HG03060 (cell line): ENCODE results near the gene SHANK1.

ENCODE experiments used
- ATAC-seq: cut with Tn5 transposase; IDR thresholded peaks from one replicate; pipeline ENCODE4 v1.9.1; 2021; ENCODE audit warnings: low read depth, moderate number of reproducible peaks; ENCODE audit not compliant: unreplicated experiment

SHANK1 gene

GRCh38 chr19:50662651-50663481 lies 56.7 kb downstream of the SHANK1 start:
- no peak for ATAC-seq

- ATAC-seq, result no peak
Observed at GRCh38 chr19:50661766-50662650, 57.6 kb downstream of the SHANK1 start.

DNA sequence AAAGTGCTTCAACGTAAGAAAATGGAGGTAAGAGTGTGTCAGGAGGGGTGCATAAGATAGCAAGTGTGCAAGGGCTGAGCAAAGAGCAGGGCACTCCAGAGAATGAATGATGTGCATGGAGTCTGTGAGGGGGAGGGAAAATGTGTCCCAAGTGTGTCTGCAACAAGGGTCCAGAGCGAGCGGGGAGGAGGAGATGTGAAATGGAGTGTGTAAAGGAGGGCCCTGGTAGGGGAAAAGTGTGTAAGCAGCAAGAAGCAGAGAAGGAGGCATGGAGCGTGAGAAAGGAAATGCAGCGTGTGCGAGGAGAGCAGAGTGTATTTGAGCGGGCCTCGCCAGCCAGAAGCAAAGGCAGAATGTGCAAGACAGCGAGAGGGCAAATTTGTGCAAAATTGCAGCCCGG lies 58.6 kb downstream of the SHANK1 start:
- ATAC-seq, result no peak

GRCh38 chr19:50660088-50660366 lies 59.6 kb downstream of the SHANK1 start:
- ATAC-seq, result no peak

- no peak for ATAC-seq
Observed at GRCh38 chr19:50659318-50660087, 60.1 kb downstream of the SHANK1 start.

GRCh38 chr19:50658441-50659317 lies 60.9 kb downstream of the SHANK1 start:
- no peak for ATAC-seq

GRCh38 chr19:50657712-50658440 lies 61.7 kb downstream of the SHANK1 start:
- no peak for ATAC-seq

GRCh38 chr19:50657222-50657669 lies 62.4 kb downstream of the SHANK1 start:
- ATAC-seq, result no peak

- no peak for ATAC-seq
Observed at GRCh38 chr19:50654882-50655281, 64.7 kb downstream of the SHANK1 start.

GRCh38 chr19:50652722-50653121 lies 66.9 kb downstream of the SHANK1 start:
- ATAC-seq, result no peak

DNA sequence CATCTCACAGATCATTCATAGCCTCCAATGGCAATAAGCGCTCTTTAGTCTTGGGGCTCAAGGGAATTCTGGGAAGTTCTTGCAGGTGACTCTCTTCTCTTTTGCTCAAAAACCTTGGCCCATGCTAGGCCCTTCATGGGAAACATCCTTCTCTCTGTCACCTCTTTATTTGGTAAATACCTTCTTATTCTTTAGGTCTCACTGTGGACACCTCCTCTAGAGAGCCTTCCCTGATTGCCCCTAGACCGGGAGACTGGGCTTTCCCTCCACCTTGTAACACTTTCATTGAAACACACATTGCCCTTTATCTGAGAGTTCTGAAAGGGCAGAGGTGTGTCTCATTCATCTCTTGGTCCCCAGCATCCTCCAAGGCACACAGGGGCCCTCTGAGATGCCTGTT lies 68.4 kb downstream of the SHANK1 start:
- ATAC-seq, result no peak

DNA sequence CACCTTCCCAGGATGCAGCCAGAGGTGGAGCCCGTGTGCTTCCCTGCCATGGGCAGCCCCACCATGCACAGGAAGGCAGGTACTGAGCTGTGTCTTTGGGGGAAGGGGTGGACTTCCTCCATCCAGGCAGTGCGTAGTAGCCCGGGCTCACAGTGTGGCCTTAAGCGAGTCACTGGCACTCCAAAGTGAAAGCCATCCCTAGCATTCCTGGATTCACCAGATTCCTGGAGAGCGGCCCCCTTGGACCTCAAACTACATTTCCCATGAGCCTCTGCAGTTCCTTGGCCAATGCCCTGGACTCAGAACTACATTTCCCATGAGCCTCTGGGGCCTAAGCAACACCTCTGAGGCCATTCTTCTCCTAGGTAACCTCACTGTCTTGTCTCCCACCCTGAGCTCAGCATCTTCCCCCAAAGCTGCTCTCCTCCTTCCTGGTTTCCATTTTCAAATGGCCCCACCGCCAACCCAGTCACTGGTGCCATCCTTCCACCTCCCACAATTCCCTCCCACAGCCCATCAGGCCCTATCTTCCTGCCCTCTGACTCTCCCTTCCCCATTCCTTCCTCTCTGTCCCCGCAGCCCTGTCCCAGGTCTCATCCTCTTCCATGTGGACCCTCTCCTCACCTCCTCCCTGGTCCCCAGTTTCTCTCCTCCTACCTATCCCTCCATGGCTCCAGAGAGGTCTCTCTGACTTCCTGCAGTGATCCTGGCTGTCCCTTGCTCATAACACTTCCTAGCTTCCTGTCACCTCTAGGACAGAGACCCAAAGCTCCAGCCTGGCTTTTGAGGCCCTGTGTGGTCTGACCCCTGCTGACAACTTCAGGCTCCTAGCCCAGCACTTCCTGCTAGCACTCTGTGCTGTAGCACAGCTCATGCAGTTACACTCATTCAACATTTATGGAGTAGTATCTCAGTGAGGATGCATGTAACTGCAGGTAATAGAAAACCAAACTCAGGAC lies 69.9 kb downstream of the SHANK1 start, which contains the start of gene C19orf81:
TSS of gene C19orf81 (plus strand) at position 13 of the 959 bp plus-strand sequence. CDS start at position 13, 0 bp downstream.
- no peak for ATAC-seq

DNA sequence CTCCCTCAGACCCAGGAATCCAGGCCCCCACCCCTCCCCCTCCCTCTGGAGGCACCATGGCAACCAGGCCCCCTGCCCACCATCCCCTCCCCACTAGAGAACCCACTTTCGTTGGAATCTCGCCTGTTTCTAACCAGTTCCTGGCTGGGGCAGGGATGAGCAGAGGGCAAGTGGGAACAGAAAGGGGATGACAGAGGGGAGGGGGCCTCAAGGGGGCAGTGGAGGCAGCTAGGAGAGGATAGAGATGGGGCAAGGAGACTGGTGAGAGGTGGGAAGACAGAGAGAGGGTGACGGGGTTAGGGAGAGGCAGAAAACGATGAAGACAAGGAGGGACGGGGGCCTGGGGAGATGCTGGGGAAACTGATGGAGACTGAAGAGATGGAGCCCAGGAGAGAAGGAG lies 70.9 kb downstream of the SHANK1 start:
- no peak for ATAC-seq

DNA sequence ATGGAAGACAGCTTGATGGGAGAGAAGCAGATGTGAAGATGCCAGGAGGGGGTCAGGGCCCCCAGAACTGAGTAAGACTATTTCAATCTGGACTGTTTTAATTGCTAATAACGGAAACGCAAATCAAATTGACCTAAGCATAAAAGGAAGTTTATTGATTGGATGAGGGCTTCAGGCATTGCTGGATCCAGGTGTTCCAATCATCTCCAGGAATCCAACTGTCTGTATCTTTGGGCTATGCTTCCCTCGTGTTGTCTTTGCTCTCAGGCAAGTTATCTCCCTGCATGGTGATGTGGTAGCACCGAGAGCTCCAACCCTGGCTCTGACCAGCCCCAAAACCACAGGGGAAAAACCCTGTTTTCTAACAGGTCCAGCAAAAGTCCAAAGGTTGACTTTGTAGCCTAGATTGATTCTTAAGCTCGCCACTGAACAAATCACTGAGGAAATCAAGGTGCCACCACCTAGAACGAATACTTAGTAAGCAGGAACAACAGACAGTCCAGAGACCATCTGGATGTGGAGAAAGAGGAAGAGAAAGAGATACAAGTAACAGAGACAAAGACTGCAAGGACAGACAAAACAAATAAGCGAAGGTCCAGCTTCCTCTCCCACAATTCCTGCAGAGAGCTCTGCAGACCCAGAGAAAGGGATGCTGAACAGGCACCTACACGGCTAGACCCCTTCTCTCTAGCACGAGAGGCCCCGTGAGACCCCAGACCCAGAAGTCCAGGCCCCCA lies 71.6 kb downstream of the SHANK1 start:
- no peak for ATAC-seq

DNA sequence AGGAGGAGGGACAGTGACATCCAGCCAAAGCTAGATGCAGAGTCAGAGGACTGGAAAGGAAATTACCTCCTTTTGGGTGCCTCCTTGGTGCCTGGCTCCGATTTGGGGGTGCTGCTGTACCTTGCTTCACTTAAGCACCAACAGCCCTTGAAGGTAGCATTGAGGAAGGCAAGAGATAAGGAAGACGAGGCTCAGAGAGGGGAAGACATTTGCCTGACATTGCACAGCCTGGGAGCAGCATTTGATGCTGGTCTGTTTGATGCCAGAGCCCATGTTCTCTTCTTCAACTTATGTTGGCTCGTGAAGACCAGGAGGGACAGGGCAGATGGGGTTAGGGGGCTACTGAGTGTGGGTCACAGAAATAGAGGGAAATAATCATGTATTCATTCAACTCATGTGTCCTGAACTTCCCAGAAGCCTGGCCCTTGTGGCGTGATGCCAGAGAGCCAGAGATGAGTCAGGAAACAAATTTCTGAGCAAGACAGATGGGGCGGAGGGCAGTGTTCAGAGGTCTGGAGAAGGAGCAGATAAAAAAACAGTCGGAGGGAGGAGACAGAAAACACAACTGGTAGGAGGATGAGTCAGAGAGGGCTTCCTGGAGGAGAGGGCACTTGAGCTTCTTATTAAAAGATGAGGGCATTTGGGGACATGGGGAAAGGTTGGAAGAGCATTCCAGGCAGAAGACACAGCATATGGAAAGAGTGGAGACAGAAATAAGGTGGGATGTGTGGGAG lies 73.4 kb downstream of the SHANK1 start:
- no peak for ATAC-seq

GRCh38 chr19:50645107-50645506 lies 74.5 kb downstream of the SHANK1 start:
- ATAC-seq, result no peak
